GM13976 (cell line): ENCODE measurements around the gene METRN.

Experiments
- DNase-seq: peaks from one replicate; pipeline ENCODE4 v3.0.0; 2012; ENCODE audit warnings: low spot score
- in situ Hi-C: fragments of 300-500 bp; cut with MboI; formaldehyde crosslinking; loops from one replicate; pipeline ENCODE4 v1.12.0; 2022; ENCODE audit warnings: low sequenced_read_pairs, mixed read lengths, inconsistent platforms; ENCODE audit not compliant: unreplicated experiment
- TF ChIP-seq, protein P1 (sequence below): IDR thresholded peaks from 2 replicates; pipeline ENCODE4 v1.5.1; 2012; ENCODE audit warnings: borderline replicate concordance, mild to moderate bottlenecking; ENCODE audit not compliant: insufficient read depth; ENCODE audit errors: extremely low read depth, missing control alignments, control extremely low read depth

METRN gene

DNA sequence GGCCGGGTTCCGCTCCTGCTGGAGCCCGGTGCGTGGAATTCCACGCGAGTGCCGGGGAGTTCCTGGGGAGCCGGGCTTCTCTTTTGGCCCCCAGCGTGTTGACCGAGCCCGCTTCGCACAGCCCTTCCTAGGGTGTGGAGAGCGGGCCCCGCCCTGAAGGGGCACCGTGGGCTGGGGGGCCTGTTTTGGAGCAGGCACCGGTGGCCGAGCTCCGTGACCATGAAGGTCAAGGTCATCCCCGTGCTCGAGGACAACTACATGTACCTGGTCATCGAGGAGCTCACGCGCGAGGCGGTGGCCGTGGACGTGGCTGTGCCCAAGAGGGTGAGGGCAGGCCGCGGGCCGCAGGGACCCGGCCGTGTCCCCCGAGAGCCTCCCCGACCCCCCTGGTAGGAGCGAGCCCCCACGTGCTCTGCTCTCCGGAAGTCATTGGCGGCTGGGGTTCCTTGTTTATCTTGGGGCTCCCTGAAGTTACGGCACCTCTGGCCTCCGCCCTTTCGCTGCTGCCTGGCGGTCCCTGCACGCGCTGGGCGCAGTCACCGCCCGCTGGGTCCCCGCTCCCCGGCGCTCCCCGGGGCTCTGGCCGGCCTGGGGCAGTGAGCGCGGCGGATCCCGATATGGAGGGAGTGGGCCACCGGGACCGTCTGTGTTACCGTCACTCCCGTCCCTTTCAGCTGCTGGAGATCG, 12.5 kb downstream of the METRN start:
- peak; percentile 70 for DNase-seq
- in situ Hi-C loops: no loop called here
- TF ChIP-seq, protein P1, sequence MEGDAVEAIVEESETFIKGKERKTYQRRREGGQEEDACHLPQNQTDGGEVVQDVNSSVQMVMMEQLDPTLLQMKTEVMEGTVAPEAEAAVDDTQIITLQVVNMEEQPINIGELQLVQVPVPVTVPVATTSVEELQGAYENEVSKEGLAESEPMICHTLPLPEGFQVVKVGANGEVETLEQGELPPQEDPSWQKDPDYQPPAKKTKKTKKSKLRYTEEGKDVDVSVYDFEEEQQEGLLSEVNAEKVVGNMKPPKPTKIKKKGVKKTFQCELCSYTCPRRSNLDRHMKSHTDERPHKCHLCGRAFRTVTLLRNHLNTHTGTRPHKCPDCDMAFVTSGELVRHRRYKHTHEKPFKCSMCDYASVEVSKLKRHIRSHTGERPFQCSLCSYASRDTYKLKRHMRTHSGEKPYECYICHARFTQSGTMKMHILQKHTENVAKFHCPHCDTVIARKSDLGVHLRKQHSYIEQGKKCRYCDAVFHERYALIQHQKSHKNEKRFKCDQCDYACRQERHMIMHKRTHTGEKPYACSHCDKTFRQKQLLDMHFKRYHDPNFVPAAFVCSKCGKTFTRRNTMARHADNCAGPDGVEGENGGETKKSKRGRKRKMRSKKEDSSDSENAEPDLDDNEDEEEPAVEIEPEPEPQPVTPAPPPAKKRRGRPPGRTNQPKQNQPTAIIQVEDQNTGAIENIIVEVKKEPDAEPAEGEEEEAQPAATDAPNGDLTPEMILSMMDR: no peak

DNA sequence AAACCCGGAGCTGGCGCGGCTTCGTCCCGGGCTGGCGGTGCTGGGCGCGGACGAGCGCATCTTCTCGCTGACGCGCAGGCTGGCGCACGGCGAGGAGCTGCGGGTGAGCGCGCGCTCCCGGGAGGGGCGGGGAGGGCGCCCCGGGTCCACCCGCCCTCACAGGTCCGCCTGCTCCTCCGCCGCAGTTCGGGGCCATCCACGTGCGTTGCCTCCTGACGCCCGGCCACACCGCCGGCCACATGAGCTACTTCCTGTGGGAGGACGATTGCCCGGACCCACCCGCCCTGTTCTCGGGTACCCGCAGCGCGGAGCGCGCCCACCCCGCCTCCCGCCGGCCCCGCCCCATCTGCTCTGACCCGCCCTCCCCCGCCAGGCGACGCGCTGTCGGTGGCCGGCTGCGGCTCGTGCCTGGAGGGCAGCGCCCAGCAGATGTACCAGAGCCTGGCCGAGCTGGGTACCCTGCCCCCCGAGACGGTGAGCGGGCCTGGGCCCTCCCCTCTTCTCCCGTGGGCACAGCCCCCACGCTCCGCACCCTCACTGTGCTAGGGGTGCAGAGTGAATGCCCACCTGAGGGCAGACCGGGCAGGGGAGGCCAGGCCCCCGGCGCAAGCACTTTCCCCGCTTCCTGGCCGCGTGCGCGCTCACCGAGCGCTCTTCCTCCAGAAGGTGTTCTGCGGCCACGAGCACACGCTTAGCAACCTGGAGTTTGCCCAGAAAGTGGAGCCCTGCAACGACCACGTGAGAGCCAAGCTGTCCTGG, 13.4 kb downstream of the METRN start:
- TF ChIP-seq, protein P1: no peak
- peak; percentile 88 for DNase-seq
- in situ Hi-C loops: no loop called here

DNA sequence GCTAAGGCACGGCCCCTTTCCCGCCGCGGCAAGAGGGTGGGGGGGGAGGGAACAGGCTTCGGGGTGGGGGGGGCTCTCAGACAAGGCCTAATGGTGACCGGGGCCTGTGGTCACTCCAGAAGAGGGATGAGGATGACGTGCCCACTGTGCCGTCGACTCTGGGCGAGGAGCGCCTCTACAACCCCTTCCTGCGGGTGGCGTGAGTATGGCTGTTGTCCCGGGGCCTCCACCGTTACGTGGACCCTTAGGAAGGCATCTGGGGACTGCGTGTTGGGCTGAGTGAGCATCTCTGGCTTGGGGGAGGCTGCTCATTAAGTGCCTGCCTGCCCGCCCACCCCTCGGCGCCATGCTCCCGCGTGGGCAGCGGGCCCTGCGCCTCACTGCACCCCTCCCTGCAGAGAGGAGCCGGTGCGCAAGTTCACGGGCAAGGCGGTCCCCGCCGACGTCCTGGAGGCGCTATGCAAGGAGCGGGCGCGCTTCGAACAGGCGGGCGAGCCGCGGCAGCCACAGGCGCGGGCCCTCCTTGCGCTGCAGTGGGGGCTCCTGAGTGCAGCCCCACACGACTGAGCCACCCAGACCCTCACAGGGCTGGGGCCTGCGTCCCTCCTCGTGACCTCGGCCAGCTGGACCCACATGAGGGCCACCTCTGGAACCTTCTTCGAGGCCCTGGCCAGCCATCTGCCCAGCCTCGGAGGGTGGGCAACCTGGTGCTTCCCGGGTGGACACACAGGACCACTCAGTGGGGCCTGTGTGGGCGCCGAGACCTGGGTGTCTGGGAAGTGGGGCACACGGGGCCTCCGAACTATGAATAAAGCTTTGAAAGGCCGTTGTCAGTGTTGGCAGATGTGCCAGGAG, 14.2 kb downstream of the METRN start:
- in situ Hi-C loops: no loop called here
- TF ChIP-seq, protein P1: no peak
- DNase-seq: no peak

DNA sequence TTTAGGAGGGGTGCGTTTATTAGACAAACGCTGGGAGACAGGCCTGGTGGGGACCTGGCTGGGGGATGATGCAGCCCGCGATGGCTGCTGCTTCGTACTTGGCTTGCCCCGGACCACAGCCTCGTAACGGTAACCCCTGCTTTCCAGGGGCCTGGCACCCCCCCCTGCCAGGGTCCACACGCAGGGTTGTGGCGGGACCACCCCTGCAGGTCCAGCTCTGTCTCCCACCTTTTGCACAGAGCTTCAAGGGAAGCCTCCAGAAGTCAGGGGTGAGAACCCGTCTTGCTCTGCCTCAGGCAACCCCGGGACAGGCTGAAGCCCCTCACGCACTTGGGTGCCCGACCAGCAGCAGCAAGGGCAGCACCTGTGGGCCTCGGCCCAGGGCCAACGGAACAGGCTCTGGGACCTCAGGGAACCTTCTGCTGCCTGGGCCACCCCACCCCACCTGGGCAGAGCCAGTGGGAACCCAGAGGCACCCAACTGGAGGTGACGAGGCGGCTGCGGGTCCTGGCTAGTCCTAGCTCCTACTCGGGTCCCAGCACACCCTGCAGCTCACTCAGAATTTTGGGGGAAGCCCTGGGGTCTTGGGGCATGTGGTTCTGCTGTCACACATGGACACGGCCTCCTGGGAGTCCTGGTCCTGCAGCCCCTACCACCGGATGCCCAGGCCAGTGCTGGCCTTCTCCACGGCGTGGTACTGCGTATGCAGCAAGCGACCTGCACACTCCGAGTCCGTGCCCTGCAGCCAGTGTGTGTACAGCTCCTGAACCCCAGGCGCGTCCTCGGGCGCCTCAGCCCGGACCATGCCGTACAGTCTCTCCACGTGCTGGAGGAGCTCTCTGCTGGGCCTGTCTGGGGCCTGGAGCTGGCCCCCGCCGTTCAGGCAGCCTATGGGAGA, 15.1 kb downstream of the METRN start:
- TF ChIP-seq, protein P1: no peak
- DNase-seq: no peak
- in situ Hi-C loops: no loop called here

DNA sequence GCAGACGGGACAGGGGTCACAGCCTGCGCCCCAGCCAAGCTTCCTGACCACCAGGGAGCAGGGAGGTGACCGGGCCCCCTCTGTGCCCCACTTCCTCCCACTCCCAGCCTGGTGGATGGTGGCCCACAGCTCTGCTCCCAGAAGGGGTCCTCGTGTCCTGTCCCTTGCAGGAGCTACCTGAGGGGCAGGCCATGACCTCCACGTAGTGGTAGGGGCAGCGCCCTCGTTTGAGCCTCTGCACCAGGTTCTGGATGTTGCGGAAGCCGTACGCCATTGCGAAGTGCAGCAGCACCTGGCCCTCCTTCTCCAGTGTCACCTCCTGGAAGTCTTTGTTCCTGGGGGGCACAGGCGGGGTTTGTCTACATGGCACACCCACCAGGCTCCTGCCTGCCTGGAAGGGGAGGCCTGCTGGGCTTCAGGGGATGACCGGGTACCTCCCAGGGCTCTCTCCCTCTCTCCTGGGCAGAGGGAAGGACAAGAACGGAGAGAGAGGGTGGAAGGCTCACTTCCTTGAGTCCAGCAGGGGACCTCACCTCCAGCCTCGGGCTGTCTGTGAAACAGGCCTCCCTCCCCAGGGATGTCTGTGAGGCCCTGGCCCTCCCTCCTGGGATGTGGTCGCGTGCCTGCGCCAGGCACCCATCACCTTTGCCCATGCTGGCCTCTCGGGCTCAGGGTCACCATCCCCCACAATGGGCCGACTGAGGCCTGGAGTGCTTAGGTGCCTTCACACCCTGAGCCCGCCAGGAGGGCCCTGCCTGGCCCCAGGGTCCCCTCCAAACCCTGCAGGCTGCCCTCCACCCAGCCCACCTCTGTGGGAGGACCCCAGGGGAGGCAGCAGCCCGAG, 16.0 kb downstream of the METRN start:
- no peak for DNase-seq
- TF ChIP-seq, protein P1: no peak
- in situ Hi-C loops: no loop called here
